WTC11 (cell line): ENCODE data around the gene HOXA9. TPM values are rescaled to one million over a fixed set of nuclear protein-coding genes. Genes with fewer than 3 reads are reported as not detected.

Experiments
- ATAC-seq: fragments of 200-7000 bp; cut with Tn5 transposase; 2 replicates; pipeline ENCODE4 v1.10.0; 2021; ENCODE audit warnings: mild to moderate bottlenecking, moderate library complexity
- CTCF ChIA-PET: fragments of 300-600 bp; sonication (Branson Sonifier 250); formaldehyde crosslinking; loops from one replicate; lab custom pipeline; 2021; ENCODE audit warnings: antibody characterized with exemption; lab: Charles Lee
- POLR2A ChIA-PET: fragments of 350-600 bp; sonication (Branson Sonifier 250); formaldehyde crosslinking; loops from one replicate; lab custom pipeline; 2021; ENCODE audit warnings: antibody characterized with exemption; lab: Charles Lee
- DNase-seq: peaks from one replicate; pipeline ENCODE4 v3.0.0; 2021; ENCODE audit warnings: low spot score
- H3K27ac Mint-ChIP-seq: 2 replicates; pipeline ENCODE4 v1.8.0; 2021; ENCODE audit warnings: mixed read lengths
- H3K27me3 Mint-ChIP-seq: 2 replicates; pipeline ENCODE4 v1.8.0; 2021; ENCODE audit warnings: low read depth, mild to moderate bottlenecking, moderate library complexity, mixed read lengths
- H3K36me3 Mint-ChIP-seq: 2 replicates; pipeline ENCODE4 v1.8.0; 2021; ENCODE audit warnings: mixed read lengths
- H3K4me1 Mint-ChIP-seq: 2 replicates; pipeline ENCODE4 v1.8.0; 2022; ENCODE audit warnings: mixed read lengths
- H3K4me3 Mint-ChIP-seq: 2 replicates; pipeline ENCODE4 v1.8.0; 2021; ENCODE audit warnings: mild to moderate bottlenecking, moderate library complexity, mixed read lengths
- H3K9me3 Mint-ChIP-seq: 2 replicates; pipeline ENCODE4 v1.8.0; 2021; ENCODE audit warnings: mixed read lengths
- AFF4 ChIP-seq: sonication (generic); formaldehyde crosslinking; IDR thresholded peaks from 2 replicates; pipeline ENCODE4 v1.8.1; 2023; ENCODE audit warnings: mild to moderate bottlenecking, missing genetic modification reagents, borderline replicate concordance
- ATF1 ChIP-seq: sonication (generic); formaldehyde crosslinking; IDR thresholded peaks from 2 replicates; pipeline ENCODE4 v1.8.1; 2023; ENCODE audit warnings: mild to moderate bottlenecking, moderate library complexity, missing genetic modification reagents
- ATF6 ChIP-seq: sonication (generic); formaldehyde crosslinking; IDR thresholded peaks from 2 replicates; pipeline ENCODE4 v1.8.1; 2023; ENCODE audit warnings: mild to moderate bottlenecking, missing genetic modification reagents
- CREM ChIP-seq: sonication (generic); formaldehyde crosslinking; IDR thresholded peaks from 2 replicates; pipeline ENCODE4 v1.8.1; 2022; ENCODE audit warnings: mild to moderate bottlenecking, missing genetic modification reagents, moderate library complexity
- ESRRA ChIP-seq: sonication (generic); formaldehyde crosslinking; IDR thresholded peaks from 2 replicates; pipeline ENCODE4 v1.8.1; 2022; ENCODE audit warnings: mild to moderate bottlenecking, missing genetic modification reagents, borderline replicate concordance
- GABPB1 ChIP-seq: sonication (generic); formaldehyde crosslinking; IDR thresholded peaks from 2 replicates; pipeline ENCODE4 v1.8.1; 2023; ENCODE audit warnings: mild to moderate bottlenecking, missing genetic modification reagents
- GRHL2 ChIP-seq: fragments of 250-450 bp; sonication (Bioruptor Pico); IDR thresholded peaks from 2 replicates; pipeline ENCODE4 v1.8.0; 2022; ENCODE audit warnings: mild to moderate bottlenecking, moderate library complexity; ENCODE audit not compliant: insufficient replicate concordance, severe bottlenecking
- GTF2I ChIP-seq: fragments of 250-450 bp; sonication (Bioruptor Pico); conservative IDR thresholded peaks from 2 replicates; pipeline ENCODE4 v1.4.0; 2021; ENCODE audit warnings: mild to moderate bottlenecking
- JUN ChIP-seq: sonication (generic); formaldehyde crosslinking; IDR thresholded peaks from 2 replicates; pipeline ENCODE4 v1.8.0; 2023; ENCODE audit warnings: mild to moderate bottlenecking, missing genetic modification reagents
- KAT7 ChIP-seq: sonication (generic); formaldehyde crosslinking; IDR thresholded peaks from 2 replicates; pipeline ENCODE4 v1.8.1; 2023; ENCODE audit warnings: missing genetic modification reagents, mild to moderate bottlenecking, borderline replicate concordance
- MYBL2 ChIP-seq: sonication (generic); formaldehyde crosslinking; IDR thresholded peaks from 2 replicates; pipeline ENCODE4 v1.8.1; 2023; ENCODE audit warnings: mild to moderate bottlenecking, moderate library complexity, missing genetic modification reagents
- NFE2L1 ChIP-seq: sonication (generic); formaldehyde crosslinking; IDR thresholded peaks from 2 replicates; pipeline ENCODE4 v1.8.1; 2023; ENCODE audit warnings: missing genetic modification reagents
- OVOL2 ChIP-seq: fragments of 250-450 bp; sonication (Bioruptor Pico); IDR thresholded peaks from 2 replicates; pipeline ENCODE4 v1.9.0; 2021; ENCODE audit warnings: mild to moderate bottlenecking, borderline replicate concordance
- SP1 ChIP-seq: sonication (generic); formaldehyde crosslinking; conservative IDR thresholded peaks from 2 replicates; pipeline ENCODE4 v1.8.1; 2022; ENCODE audit warnings: missing genetic modification reagents
- ZNF281 ChIP-seq: sonication (generic); formaldehyde crosslinking; IDR thresholded peaks from 2 replicates; pipeline ENCODE4 v1.8.0; 2023; ENCODE audit warnings: mild to moderate bottlenecking, missing genetic modification reagents
- ZNF671 ChIP-seq: fragments of 250-450 bp; sonication (Bioruptor Pico); IDR thresholded peaks from 2 replicates; pipeline ENCODE4 v1.8.0; 2021; ENCODE audit warnings: mild to moderate bottlenecking
- total RNA-seq: library from RNA; stranded (reverse); gene quantifications from 3 replicates; pipeline ENCODE4 v1.2.3, GENCODE V29; 2021
- TF ChIP-seq, protein P1 (sequence below): sonication (generic); formaldehyde crosslinking; IDR thresholded peaks from 2 replicates; pipeline ENCODE4 v1.8.1; 2023; ENCODE audit warnings: mild to moderate bottlenecking, missing genetic modification reagents, moderate library complexity
- TF ChIP-seq, protein P2 (sequence below): sonication (generic); formaldehyde crosslinking; IDR thresholded peaks from 2 replicates; pipeline ENCODE4 v1.8.1; 2023; ENCODE audit warnings: mild to moderate bottlenecking, moderate library complexity, missing genetic modification reagents

The HOXA9 gene
- total RNA-seq, 1 experiment from 2014 or later: not detected

GRCh38 chr7:27198871-27199801 lies 33.8 kb upstream of the HOXA9 start (continued):
- no peak for TF ChIP-seq AFF4
- no peak for TF ChIP-seq NFE2L1
- no peak for TF ChIP-seq ZNF671 (CRISPR knock-in tag)
- no peak for TF ChIP-seq MYBL2 (CRISPR knock-in tag)
- no peak for TF ChIP-seq SP1

DNA sequence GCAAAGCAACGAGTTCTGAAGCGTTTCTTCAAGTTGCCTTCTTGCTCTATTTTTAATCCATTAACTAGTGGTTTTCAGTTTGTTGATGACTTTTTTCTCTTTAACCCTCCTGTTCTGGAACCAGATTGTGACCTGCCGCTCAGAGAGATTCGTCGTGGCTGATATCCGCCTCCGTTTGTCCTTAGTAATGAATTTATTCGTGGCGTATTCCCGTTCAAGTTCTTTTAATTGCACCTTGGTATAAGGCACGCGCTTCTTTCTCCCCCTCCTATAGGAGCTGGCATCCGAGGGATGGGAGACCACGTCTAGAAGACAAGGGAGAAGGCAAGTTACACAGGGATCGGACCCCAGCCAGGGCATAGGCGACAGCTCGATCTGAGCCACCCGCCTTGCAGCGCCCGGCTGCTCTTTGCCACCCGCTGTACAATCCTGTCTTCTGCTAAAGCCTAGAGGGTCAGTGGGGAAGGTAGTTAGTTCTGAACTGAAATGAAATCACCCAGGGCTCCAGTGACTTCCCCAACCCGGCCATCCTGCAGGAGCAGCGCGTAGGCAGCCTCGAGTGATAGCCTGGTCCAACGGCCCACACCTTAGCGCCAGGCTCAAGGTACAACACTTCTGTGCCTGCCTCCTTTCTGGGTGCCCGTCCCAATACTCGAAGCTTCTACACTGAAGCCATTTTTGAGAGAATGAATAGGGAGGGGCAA lies 33.0 kb upstream of the HOXA9 start:
- Mint-ChIP-seq H3K4me3 (no peak overlapping the region; the same call in 1 of the 2 replicates), H3K36me3 (no peaks in the 10 kb centered on the region), H3K9me3 (no peaks in the 10 kb centered on the region), H3K27ac (no peak overlapping the region), H3K4me1 (peaks cover 26% of the 10 kb centered on the region), H3K27me3 (peaks cover 96% of the 10 kb centered on the region)
- no peak for DNase-seq
- CTCF ChIA-PET: interaction anchor here (1.3 to 2.5 kb wide), 6 partner anchors 11 to 576 kb away, joined by 3 to 20 read pairs (median 10); partner anchors contain the start of gene HOXA5
- POLR2A ChIA-PET: interaction anchor here (1.4 kb wide), 1 partner anchor 51 kb away, joined by 3 read pairs; no protein-coding TSS in a partner anchor
- ATAC-seq: no peak
- TF ChIP-seq GABPB1 (CRISPR knock-in tag) (no peak), GTF2I (no peak), OVOL2 (no peak), GRHL2 (CRISPR knock-in tag) (no peak), ZNF671 (CRISPR knock-in tag) (no peak), ATF6 (CRISPR knock-in tag) (no peak), AFF4 (no peak), ATF1 (CRISPR knock-in tag) (no peak), KAT7 (no peak), CREM (CRISPR knock-in tag) (no peak), JUN (CRISPR knock-in tag) (no peak), ESRRA (CRISPR knock-in tag) (no peak), ZNF281 (no peak)
- TF ChIP-seq, protein P1, sequence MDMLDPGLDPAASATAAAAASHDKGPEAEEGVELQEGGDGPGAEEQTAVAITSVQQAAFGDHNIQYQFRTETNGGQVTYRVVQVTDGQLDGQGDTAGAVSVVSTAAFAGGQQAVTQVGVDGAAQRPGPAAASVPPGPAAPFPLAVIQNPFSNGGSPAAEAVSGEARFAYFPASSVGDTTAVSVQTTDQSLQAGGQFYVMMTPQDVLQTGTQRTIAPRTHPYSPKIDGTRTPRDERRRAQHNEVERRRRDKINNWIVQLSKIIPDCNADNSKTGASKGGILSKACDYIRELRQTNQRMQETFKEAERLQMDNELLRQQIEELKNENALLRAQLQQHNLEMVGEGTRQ (CRISPR knock-in tag): no peak
- TF ChIP-seq, protein P2, sequence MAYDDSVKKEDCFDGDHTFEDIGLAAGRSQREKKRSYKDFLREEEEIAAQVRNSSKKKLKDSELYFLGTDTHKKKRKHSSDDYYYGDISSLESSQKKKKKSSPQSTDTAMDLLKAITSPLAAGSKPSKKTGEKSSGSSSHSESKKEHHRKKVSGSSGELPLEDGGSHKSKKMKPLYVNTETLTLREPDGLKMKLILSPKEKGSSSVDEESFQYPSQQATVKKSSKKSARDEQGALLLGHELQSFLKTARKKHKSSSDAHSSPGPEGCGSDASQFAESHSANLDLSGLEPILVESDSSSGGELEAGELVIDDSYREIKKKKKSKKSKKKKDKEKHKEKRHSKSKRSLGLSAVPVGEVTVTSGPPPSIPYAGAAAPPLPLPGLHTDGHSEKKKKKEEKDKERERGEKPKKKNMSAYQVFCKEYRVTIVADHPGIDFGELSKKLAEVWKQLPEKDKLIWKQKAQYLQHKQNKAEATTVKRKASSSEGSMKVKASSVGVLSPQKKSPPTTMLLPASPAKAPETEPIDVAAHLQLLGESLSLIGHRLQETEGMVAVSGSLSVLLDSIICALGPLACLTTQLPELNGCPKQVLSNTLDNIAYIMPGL (CRISPR knock-in tag): no peak
